ENCODE measurements around the gene C12orf76. TPM values are rescaled to one million over a fixed set of nuclear protein-coding genes. Genes with fewer than 3 reads are reported as not detected.

Gene C12orf76
- total and polyA plus RNA-seq, 2 of the 13 experiments (the other 11 are each of a cell fraction or from before 2014, with no cell fraction given): 15.8 to 38.4 TPM

- TF ChIP-seq ZNF513 (CRISPR knock-in tag; conservative IDR thresholded peaks at IDR 0.05) (no peak), ZNF160 (CRISPR knock-in tag; IDR thresholded peaks at IDR 0.05) (no peak), ZNF816 (CRISPR knock-in tag; IDR thresholded peaks at IDR 0.05; ENCODE audit: borderline replicate concordance) (peak; percentile 12; the same call in 1 of the 2 replicates), ZNF101 (CRISPR knock-in tag; IDR thresholded peaks at IDR 0.05; ENCODE audit: borderline replicate concordance, low read depth) (no peak), HOXA9 (CRISPR knock-in tag; IDR thresholded peaks at IDR 0.05; ENCODE audit: borderline replicate concordance) (no peak), ZSCAN30 (CRISPR knock-in tag; IDR thresholded peaks at IDR 0.05) (no peak), ZHX1 (CRISPR knock-in tag; IDR thresholded peaks at IDR 0.05; ENCODE audit: low read depth) (peak; percentile 48), ZNF615 (CRISPR knock-in tag; IDR thresholded peaks at IDR 0.05; ENCODE audit: borderline replicate concordance) (no peak), SMAD3 (CRISPR knock-in tag; IDR thresholded peaks at IDR 0.05) (peak; percentile 87; the same call in 1 of the 2 replicates), JDP2 (CRISPR knock-in tag; IDR thresholded peaks at IDR 0.05; ENCODE audit: borderline replicate concordance) (no peak; the same call in 1 of the 2 replicates), ZNF556 (CRISPR knock-in tag; IDR thresholded peaks at IDR 0.05; ENCODE audit: borderline replicate concordance) (peak; percentile 82; the same call in 1 of the 2 replicates), XRCC5 (optimal IDR thresholded peaks at IDR 0.05; ENCODE audit: low read length) (peak; percentile 93), ZNF512 (CRISPR knock-in tag; IDR thresholded peaks at IDR 0.05) (no peak), RBAK (CRISPR knock-in tag; IDR thresholded peaks at IDR 0.05) (peak; percentile 44; the same call in 1 of the 2 replicates), ZNF562 (CRISPR knock-in tag; IDR thresholded peaks at IDR 0.05; ENCODE audit: borderline replicate concordance) (no peak), RARA (CRISPR knock-in tag; IDR thresholded peaks at IDR 0.05) (no peak; the same call in 1 of the 2 replicates), FOXO4 (CRISPR knock-in tag; conservative IDR thresholded peaks at IDR 0.05) (no peak), ZNF235 (CRISPR knock-in tag; IDR thresholded peaks at IDR 0.05; ENCODE audit: borderline replicate concordance) (no peak; the same call in 1 of the 2 replicates), RARG (CRISPR knock-in tag; IDR thresholded peaks at IDR 0.05; ENCODE audit: low read depth) (no peak), TBL1XR1 (IDR thresholded peaks at IDR 0.05; ENCODE audit: borderline replicate concordance, low read length, partially characterized antibody) (peak; percentile 64), MTF2 (CRISPR knock-in tag; IDR thresholded peaks at IDR 0.05; ENCODE audit: borderline replicate concordance) (0 out of 2 replicates have a peak, but pooled peaks have one; percentile 72), ZNF766 (CRISPR knock-in tag; IDR thresholded peaks at IDR 0.05; ENCODE audit: borderline replicate concordance) (peak; percentile 40; the same call in 1 of the 2 replicates)
Measured at GRCh38 chr12:110048242-110049027, at the start of gene C12orf76 (continued).

Data from HepG2 (cell line).